HG03575 (cell line): ENCODE results near the gene SUN3.
"Not testable (repeated sequence)": the region's sequence is repeated elsewhere in the genome, so short reads cannot be mapped to it uniquely, and the experiment has no call there.

Source experiments
- ATAC-seq: cut with Tn5 transposase; IDR thresholded peaks from one replicate; pipeline ENCODE4 v1.9.1; 2021; ENCODE audit not compliant: unreplicated experiment, insufficient number of reproducible peaks, low FRiP score; ENCODE audit errors: extremely low read depth

Gene SUN3

DNA sequence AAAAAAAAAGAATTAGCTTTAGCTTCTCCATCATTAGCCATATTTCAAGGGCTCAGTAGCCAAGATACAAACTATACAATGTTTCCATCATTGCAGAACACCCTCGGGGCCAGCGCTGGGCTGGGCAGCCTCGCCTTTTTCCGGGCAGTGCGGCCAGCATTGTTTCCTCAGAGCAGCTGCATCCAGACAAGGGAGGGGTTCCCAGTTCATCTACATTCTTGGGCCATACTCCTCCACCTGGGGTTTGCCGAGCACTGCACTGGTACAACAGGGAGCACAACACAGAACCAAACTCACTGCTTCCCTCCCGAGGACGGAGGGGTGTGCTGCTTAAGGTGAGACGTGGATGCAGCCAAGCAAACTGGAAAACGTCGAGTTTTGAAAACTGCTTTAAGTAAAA is 78.2 kb downstream of the SUN3 start:
- no peak for ATAC-seq

DNA sequence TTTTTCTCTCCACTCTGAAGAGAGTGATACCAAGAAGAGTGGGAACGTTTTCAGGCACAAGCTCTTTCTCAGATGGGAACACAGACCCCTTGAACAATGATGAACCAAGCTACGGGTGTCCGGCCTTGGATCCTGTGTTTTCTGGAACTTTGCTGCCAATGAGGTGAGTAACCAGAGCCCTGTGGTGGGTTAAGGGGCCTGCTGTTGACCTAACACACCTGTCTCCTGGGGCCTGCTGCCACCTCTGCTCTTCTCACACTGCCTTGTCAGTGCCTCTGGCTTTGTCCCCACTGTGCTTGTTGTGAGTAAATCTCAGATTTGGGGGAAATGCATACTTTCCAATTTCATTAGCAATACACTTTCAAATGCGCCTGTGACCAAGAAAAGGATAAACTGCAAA is 79.2 kb downstream of the SUN3 start:
- no peak for ATAC-seq

DNA sequence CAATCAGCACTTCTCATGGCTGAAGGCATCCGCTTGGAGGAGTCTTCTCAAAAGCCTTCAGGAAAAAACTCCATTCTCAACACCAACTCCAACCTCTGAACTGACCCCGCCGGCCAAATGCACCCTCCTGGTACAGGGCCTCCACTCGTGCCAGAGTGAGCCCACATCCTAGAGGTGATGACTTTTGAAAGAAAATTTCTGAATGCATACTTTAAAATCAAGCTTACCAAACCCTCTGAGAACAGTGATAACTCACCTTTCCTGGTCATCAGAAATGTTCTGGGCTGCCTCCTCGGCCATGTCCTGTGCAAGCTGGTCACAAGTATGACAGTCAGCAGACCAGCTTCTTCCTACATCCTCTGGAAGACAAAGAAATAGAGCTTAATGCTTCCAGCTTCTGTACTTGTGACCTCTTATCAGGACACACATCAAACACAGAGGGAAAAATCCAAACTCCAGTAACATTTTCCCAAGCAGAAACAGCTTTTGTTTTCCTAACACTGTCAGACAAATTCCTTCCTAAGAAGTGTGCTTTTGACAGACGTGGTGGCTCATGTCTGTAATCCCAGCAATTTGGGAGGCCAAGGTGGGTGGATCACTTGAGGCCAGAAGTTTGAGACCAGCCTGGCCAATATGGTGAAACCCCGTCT is 80.6 kb downstream of the SUN3 start, which contains the start of gene PKD1L1:
Gene PKD1L1, minus strand, starts transcription at position 326 of the 650 bp plus-strand sequence. Its CDS starts 26 bp downstream, at position 300.
- no peak for ATAC-seq

DNA sequence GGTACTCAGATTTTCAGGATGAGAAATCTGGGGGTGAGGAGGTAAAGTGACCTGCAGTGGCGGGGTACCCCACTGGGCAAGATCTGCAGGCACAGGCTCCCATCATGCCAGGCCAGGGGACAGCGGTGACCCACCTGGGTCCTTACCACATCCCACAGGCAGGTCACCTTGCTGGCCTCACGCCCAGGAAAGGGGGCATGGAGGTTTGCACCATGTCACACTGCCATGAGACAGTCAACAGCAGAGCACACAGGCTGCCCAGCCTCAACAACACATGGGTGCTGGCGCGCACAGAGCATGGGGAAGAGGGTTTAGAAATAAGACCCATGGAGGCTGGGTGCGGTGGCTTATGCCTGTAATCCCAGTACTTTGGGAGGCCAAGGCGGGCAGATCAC is 81.6 kb downstream of the SUN3 start:
- no peak for ATAC-seq

- no peak for ATAC-seq
These were observed 82.1 kb downstream of the SUN3 start for GRCh38 chr7:47946581-47947354.

DNA sequence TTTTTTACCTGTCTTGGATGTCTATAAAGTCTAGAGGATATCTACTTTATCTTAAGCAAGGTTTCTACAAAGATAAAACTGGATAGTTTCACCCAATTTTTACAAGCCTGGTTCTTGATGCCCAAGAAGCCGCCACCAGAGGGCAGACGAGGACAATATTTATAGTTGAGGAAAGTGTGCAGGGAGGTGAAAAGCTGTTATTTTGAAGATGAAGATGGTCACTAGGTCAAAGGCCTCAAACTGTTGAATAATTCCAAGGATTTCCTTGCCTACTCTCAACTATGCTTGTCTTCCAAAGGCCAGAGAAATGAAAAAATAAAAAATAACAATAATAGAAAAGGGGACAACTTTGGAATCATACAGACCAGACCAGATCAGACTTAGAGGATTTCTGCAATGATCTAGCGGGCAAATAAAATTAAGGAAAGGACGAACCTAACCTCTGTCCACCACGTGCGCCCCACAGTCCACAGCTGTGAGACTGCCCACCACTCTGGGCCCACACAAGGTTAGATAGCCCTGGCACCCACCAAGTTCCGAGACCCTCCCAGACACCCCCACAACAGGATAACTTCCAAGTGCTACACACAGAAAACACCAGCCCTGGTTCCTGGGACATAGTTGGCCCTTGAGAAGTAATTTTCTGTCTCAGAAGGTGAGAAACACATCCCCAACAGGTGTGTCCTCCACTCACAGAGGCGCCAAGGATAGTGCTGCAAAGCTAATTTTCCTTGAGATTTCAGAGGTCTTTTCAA is 83.5 kb downstream of the SUN3 start:
- ATAC-seq, result no peak

DNA sequence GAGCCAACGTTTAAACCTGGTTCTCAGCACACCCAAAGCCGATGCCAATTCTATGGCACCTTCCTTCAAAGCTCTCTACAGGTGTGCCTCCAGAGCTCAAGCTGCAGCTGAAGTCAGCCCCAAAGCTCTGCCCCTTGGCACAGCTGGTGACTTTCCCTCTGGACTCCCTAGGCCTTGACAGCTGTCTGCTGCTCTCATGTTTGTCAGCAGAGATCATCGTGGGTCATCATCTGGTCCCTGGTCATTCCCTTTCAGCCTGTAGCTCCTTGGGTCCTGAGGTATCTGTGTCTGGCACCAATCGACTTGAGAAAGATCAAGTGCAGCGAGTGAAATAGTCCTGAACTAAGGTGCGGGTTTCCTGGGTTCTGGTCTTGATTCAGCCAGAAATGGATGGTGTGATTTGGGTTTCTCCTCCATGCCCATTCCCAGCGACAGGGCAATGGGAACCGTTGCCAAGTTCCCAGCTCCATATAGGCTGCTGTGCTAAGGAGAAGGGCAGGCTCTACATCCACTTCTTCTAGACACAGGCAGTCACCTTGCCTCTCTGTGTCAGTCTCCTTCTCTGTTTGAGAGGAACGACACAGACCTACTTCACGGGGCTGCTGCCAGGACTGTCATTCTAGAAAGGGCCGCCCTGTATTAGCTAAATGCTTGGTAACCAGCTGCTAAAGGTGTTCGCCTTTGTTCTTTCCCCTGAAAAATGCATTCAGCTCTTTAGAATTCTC is 84.2 kb downstream of the SUN3 start:
- ATAC-seq, result no peak

DNA sequence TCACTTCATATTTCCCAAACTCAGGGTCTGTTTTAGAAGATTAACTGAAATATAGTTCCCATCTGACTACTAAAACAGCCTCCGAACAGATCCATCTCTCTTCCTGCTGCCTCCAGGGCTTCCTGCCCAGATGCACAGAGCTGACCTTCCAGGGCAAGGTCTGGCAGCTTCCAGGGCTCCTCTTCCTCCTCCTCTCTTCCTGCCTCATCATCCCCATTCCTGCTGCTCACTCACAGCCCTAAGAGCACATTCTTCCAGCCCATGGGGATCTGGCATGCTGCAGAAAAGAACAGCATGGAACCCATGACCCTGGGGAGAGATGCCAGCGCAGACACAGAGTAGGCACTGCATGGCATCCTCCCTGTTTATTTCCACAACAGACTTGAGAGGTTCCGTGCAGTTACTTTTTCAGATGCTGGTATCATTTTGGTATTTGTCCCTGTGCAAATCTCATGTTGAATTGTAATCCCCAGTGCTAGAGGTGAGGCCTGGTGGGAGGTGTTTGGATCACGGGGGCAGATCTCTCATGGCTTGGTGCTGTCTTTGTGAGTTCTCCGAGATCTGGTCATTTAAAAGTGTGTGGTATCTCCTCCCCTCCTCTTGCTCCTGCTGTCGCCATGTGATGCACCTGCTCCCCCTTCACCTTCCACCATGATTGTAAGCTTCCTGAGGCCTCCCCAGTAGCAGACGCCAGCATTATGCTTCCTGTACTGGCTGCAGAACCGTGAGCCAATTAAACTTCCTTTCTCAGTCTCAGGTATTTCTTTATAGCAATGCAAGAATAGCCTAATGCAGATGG is 85.0 kb downstream of the SUN3 start:
- no peak for ATAC-seq

DNA sequence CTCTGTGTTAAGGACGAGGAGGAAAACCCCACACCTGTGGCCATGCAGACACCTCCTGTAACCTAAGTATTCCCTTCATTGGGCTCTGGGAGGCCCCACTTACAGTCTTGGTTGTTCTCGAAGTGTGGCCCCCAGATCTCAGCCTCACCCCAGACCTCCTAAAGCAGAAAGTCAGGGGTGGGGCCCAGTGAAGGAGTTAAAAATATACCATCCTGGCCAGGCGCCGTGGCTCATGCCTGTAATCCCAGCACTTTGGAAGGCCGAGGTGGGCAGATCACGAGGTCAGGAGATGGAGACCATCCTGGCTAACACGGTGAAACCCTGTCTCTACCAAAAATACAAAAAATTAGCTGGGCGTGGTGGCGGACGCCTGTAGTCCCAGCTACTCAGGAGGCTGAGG is 86.3 kb downstream of the SUN3 start:
- ATAC-seq, result not testable (repeated sequence)

GRCh38 chr7:47942132-47942531 is 86.8 kb downstream of the SUN3 start:
- ATAC-seq, result no peak

DNA sequence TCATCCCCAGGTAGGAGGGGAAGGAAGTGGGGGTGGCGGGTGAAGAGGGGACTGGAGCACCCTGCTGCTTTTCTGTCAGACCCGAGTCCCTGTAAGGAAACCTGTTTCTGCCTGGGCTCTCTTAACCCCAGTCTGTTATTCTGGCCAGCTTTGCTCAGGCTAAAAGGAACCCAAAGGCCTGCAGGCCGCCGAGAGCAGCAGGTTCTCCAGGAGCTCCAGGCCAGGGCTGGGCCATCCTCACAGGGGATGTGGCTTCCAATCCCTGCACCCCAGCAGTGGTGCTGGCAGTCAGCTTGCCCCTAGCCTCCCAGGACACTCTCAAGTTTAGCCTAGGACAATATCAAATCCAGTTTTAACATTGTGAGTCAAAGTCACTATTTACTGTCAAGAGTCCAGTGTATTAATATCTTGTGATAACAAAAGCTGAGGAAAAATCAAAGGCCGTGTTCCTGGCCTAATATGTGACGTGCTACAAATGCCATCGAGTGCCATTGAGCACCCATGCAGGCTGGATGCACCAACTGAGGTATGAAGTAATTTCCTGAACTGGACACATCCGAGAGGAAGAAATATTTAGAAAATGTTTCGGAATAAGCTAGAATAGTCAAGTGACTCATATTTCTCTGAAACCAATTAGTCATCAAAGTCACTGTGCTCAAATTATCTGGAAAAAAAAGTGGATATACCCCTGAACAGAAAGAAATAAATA is 87.6 kb downstream of the SUN3 start:
- ATAC-seq, result no peak

GRCh38 chr7:47940088-47941013 is 88.6 kb downstream of the SUN3 start:
- no peak for ATAC-seq

DNA sequence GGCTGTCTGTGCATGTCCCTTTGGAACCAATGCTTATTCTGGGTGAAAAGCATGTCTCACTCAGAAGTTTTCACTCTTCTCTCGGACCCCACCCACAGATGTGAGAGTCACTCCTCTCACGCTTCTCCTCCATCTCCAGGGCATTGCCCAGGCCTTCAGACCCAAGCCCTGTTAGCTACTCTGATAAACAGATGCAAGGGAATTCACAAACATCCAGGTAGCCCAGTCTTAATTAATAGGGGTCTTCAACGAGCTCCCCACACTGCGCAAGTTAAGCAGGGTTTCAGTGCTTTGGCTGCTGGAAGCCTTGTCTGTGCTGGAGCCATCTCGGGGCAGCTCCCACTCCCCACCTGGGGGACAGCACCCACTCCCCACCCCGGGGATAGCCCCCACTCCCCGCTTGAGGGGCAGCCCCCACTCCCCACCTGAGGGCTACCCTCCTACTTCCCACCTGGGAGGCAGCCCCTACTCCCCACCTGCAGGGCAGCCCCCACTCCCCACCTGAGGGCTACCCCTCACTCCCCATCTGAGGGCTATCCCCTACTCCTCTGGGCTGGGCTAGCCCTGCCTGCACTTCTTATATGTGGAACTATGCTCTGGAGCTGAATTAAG is 89.4 kb downstream of the SUN3 start:
- no peak for ATAC-seq

- ATAC-seq, result no peak
These were observed 90.2 kb downstream of the SUN3 start for GRCh38 chr7:47938574-47939165.

DNA sequence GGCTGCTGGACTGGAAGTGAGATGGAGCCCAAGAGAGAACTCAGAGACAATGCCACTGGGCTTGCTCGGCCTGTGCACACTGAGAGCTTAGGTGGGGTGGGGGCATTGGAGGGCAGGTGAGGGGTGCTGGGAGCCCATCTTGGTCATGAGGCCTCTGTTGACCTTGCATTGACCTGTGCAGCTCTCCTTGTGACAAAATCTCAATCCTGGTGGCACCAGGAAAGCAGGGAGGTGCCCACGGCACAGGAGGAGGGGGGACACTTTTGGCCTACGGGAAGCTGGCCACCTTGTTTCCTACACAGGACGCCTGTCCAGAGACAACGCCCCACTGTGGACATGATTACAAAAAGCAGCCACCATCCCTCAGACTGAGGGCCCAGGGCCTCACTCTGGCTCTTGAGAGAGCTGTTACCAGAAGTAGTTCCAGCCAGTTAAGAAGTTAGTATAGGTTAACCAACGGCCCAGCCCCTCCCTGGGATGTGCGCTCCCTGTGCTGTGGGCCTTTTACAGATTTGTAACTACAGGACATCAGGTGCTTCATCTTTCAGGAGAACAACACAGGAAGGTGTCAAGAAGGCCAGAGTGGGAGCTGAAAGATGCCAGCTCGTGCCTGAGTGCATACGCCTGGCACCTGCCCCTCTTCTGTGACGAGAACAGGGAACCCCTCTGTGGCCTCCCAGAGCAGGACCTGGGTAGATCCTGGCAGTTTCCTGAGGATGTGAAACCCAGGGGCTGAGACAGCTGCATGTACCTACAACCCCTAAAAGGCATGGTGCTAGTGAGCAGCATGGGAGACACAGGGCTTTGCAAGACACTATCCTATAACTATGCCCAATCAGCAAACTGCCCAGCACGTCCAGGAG is 91.0 kb downstream of the SUN3 start:
- ATAC-seq, result no peak
